GM18517 (cell line): ENCODE data around the gene GALNT14.
"Not testable (repeated sequence)": the region's sequence is repeated elsewhere in the genome, so short reads cannot be mapped to it uniquely, and the experiment has no call there.

Experiments used
- ATAC-seq: cut with Tn5 transposase; IDR thresholded peaks from one replicate; pipeline ENCODE4 v1.9.1; 2021; ENCODE audit warnings: mild to moderate bottlenecking, moderate library complexity; ENCODE audit not compliant: unreplicated experiment

GALNT14 gene, protein sequence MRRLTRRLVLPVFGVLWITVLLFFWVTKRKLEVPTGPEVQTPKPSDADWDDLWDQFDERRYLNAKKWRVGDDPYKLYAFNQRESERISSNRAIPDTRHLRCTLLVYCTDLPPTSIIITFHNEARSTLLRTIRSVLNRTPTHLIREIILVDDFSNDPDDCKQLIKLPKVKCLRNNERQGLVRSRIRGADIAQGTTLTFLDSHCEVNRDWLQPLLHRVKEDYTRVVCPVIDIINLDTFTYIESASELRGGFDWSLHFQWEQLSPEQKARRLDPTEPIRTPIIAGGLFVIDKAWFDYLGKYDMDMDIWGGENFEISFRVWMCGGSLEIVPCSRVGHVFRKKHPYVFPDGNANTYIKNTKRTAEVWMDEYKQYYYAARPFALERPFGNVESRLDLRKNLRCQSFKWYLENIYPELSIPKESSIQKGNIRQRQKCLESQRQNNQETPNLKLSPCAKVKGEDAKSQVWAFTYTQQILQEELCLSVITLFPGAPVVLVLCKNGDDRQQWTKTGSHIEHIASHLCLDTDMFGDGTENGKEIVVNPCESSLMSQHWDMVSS

DNA sequence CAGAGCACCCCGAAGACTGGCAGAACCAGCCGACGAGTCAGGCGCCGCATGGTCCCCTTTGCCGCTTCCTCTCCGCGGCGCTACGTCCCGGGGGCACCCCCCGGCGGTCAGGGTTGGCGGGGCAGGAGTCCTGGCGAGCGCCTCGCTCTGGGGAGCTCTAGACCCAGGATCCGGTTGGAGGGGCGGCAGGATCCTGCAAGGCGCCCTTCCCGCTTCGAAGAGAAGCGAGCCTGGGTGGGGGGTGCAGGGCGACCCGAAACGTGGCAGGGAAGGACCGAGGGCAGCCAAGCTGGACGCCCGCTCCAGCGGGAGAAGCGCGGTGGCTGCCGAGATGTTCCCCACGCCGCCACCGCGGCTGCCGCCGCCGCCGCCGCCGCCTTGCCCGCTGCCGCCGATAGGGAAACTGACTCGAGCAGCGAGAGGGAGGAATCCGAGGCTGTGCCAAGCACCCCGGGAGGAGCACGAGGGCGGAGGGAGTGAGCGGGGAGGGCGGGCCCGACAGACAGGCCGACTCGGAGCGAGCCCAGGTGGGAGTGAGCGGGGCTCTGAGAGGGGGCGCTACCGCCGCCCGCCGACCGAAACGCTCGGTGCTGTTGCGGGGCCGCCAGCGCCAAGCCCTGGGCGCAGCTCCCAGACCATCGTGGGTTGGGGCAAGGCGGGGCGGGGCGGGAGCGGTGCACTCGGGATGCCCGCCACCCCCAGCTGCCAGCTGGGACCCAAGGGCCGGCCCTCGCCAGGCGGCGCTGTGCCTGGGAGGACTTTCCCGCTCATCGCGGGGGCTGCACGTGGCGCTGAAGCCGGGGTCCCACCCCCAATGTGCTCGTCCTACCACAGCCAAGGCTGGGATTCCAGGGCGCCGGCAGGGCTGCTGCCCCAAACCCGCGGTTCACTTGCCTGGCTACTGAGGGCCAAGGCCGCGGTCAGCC, at the start of gene GALNT14:
Gene GALNT14, minus strand, starts transcription at position 404 of the 926 bp plus-strand sequence. Its CDS starts 354 bp downstream, at position 50.
- no peak for ATAC-seq

DNA sequence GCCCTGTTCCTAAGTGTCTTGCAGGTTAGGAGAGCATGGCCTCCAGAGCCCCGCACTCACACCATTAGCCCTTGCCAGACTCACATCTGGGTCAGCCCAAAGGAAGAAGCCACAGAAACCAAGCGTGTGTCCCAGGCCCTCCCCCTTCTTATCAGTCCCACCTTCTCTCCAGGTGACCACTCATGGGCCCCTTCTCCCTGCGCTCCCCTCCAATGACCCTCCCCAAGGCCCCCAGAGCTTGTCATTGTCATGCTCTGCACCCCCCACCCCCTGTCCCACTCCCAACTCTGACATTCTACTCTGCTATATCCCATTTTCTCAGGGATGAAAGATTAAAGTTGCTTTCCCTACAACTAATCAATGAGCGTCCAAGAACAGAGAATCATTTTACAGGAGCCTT, 48.9 kb upstream of the GALNT14 start:
- ATAC-seq = no peak

DNA sequence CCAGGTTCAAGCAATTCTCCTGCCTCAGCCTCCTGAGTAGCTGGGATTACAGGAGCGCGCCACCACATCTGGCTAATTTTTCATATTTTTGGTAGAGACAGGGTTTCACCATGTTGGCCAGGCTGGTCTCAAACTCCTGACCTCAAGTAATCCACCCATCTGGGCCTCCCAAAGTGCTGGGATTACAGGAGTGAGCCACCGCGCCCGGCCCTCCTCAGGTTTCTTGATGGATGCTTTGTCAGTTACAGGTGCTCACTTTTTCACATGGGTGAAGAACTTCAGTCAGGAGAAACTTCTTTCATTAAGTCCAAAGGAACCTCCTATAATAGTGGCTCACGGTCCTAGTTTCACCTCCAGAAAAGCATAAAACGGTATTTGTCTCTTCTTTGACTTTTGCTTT, 45.7 kb upstream of the GALNT14 start:
- ATAC-seq = not testable (repeated sequence)

DNA sequence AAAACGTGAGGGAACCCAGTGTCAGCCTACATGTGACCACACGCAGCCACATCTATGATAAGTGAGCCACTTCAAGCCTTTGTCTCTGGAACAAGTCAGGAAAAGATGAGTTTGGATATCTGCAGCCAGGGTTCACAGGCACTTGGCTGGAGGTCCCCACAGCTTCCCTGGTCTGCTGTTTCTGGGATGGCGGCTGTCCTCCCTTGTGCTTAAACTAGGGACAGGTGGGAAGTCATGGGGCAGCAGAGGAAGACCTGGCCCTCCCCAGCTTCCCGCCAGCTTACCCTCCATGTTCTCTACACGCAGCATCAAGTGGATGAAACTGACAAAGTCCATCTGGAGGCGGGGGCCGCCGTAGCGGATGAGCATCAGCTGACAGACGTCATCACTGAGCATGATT, 38.5 kb upstream of the GALNT14 start:
- ATAC-seq = no peak

DNA sequence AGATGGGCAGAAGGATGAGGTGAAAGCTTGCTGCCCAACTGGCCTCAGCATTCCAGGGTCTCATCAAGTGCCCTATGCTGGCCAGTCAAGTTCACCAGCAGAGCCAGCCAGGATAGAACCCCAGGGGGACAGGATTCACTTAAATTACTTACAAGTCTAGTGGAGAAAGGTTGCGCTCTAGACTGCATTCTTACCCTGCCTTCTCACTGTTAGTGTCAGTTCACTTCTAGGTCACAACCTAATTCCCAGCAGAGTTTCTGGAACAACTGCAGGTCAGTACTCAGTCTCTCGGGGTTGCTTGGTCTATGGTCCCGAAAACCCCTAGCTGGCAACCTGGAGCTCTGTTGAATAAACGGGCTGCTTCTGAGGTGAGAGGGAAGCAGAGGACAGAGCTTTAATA, 32.9 kb upstream of the GALNT14 start:
- ATAC-seq = no peak

DNA sequence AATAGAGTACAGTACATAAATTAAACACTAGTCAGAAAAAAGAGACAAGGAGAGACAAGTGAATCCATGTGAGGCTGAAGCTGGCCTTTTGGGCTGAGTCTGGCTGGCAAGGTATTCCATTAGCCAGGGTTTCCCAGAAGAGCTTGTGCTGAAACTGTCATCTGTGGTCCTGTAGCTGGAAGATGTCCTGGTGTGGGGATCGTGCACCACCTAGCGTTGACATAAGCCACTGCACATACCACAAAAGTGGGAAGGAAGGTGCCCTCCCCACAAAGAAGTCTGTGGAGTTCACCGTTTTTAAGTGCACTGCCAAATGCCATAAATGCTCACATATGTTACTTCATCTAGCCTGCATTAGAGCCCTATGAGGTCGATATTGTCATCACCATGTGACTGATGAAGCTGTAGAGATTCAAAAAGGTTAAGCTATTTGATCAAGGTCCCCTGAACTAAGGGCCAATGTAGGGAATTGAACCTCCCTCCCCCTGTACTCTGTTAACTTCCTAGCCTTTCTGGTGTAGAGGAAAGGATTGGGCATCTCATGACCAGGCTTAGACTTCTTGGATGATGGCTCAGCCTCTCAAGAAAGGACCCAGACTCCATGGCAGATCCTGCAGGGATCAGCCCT, 31.9 kb upstream of the GALNT14 start:
- ATAC-seq = no peak

DNA sequence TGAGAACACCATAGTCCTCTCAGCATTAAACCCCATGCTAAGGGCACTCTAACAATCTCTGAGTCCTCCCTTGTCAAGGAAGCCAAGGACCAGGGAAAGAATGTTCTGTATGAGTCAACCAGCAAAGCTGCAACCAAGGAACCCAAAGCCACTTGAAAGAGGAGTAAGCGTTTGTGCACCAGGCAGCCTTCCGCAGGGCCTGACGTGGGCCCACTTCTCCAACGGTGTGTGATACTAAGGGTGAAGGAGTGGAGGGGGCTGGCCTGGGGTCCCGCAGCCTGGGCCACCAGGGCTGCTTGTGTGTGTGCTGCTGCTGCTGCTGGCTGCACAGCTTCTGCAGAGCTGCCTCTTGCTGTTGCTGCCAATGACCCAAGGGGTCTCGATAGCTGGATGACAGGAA, 30.1 kb upstream of the GALNT14 start:
- ATAC-seq = no peak

DNA sequence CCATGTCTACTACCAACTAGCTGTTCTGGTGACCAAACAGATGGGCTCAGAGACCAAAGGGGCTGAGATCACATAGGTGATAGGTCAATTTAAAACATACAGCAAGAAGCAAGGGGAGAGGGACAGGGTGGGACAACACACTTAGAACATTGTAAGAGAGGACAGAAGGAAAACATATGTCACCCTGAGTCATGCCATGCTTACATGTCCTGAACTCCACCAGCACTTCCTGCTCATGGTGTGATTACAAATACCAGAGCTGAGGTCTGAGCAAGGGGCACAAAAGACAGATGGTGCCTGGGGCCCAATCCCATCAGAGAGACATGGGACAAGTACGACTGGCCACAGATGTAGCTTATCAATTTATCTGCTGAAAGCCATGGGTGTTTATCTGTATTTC, 28.7 kb upstream of the GALNT14 start:
- ATAC-seq = no peak

DNA sequence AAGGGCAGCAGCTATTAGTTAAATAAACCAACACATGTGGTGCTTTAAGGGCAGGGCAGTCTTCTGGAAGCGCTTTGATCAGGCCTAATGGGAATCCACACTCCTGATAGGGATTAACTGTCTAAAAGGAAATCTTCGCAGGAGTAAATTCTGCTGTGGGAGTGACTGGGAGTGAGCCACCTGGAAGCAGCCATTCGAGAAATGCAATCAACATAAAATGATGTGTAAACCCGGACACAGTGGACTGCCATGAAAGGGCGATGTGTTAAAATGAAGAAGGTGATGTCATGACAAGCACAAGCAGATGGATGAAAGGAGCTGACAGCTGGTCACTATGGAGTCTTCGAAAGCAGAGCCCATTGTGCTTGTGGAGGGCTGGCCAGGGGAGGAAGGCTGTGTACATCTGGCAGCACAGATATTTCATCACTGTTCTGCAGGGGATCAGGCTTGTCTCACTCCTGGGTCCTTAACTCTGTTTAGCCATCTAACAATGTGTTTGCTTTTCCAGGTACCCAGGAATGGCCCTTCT, 24.8 kb upstream of the GALNT14 start:
- ATAC-seq = no peak

DNA sequence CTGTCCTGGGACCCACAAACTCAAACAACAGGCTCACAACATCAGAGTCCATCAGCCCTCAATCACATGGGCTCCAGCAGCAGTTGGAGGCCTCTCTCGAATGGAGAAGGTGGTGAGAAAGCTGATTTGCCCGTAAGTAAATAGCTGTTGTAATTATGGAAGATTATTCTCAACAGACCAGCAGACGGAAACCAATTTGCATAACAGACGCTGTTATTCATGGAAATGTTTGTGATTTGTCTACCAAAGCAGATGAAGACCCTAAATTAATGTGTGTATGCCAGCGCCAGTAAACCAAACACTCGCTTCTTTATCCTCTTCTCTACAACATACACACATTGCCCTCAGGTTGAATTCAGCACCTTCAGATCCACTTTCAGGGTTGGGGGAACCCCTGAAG, 23.4 kb upstream of the GALNT14 start:
- no peak for ATAC-seq

DNA sequence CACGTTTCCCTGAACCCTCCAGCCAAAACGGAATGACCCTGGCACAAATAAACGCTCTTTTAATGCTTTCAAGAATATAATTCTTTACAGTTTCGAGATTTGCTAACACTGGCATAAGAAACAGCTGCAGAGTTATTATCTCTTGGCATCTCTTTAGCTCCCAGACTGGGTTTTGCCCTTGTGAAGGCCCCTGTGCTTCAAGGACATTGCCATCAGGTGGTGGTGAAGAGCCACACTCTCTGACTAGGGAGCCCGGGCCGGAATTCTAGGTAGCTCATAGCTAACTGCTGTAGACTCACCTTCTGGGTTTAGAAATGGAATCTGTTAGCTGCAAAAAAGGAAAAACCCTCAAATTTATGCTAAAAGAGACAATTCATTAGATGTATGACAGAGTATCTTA, 13.3 kb upstream of the GALNT14 start:
- ATAC-seq = no peak

DNA sequence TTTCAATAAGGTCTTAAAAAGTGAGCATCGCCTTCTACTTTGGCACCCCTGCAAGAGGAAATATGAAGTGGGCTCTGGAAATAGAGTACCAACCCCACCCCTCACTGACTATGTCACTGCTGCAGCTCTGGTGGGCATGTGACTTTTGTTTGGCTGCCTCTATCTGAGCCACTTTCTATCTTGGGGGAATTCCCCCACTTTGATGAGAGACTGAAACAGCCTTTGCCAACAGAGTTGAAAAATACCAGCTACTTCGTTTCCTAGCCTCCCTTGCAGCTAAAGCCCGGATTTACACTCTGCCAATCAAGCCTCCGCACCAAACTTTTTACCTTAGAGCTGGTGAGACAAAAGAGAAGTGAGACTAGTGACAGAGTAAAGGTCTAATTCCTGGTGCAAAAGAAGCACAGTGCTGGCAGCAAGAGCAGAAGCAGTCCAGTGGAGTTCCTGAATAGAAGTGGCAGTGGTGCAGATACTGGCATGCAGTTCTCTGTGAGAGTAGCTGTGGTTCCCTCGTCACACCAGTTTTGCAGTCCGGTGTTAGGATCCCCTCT, 12.0 kb upstream of the GALNT14 start:
- ATAC-seq = no peak

DNA sequence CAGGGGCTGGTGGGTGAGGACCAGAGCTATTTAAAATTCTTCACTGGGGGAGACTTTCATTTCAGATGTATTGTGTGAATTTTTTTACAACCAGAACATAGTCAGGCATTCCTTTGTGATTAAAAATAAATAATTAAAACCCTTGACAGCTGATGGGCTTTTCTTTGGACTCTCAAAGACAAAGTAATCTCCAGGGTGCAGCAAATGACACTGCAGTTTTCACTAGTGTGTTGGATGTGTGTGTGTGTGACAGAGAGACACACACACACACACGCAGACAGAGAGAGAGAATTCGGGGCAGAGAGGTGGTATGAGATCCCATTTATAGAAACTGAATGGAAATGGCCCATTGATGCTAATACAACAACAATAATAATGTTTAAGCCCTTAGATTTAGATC, 10.3 kb upstream of the GALNT14 start:
- no peak for ATAC-seq

DNA sequence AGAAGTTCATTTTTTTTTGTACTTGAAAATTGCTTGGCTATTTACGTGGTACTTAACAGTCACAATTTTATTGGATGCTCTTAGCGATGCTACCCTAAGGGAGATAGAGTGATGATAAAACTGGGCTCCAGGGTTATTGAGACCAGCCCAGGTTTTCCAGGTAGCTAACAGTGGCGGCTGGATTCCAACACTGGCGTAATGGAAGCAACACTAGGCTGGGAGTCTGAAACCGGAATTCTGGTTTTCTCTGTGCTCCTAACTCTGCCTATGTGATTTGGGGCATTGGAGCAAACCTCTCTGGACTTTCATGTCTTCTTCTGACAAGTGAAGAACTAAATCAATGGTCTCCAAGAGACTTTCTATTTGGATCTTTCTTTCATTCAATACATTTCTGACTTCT, 9.4 kb upstream of the GALNT14 start:
- no peak for ATAC-seq

DNA sequence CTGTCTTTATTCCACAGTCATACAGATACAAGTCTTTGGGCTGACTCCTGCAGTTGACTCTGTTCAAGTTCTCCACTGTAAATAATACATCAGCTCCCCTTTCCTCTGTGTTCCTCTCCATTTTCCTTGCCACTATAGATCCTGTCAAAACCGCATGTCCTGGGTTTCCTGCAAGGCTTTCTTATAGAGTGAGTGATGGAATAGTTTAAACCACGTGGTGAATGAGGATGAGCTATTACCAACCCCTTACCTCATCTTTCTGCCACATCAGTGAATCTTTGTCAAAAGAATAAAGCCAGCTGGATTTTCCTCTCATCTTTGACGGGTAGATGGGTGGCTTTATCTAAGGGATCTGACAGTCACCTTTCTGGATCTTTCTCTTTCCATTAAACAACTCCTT, 3.9 kb upstream of the GALNT14 start:
- no peak for ATAC-seq

DNA sequence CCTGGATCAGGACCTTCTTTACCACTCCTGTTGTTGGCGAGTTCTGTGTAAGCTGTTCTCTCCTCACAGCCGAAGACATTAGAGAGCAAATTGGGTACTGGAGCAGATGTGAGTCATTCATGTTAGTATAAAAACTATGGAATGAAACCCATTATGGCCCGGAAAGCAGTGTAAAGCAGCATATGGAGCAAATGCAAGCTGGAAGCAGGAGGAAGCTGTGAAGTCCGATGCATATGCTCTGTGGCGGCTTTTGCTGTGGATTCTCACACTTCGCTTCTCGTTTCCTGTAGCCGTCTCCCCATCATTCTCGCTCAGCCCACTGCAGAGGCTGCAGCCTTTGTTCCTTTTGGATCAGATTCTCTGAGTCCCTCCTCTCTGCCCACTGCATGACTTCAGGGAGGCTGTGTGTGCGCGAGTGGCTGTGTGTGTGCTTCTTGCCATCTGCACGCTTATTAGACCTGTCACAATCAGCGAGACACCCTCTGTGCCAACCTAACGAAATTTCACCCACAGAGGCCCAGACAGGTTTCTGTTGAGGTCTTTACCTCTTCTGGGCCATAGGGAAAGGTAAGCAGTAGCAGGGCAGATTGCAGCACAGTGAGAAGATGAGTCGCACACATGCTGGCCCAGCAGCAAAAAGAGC, 3.3 kb upstream of the GALNT14 start:
- ATAC-seq = no peak

DNA sequence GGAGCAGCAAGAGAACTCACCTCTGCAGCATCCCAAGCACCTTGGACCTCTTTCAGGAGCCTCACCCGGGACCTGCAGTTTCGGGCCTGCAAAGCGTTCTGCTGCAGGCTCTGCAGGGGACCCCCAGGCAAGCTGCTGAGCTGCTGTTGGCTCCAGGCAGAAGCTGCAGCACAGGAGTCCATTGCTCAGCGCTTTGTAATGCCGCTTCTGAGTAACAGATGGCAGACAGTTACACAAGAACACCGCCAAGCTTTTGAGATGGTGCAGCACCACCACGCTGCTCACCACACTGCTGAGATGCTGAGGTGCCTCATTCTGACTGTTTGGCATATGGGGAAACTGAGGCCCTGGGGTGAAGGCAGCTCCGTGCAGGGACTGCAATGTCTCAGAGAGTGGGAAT, 1.9 kb upstream of the GALNT14 start:
- no peak for ATAC-seq

DNA sequence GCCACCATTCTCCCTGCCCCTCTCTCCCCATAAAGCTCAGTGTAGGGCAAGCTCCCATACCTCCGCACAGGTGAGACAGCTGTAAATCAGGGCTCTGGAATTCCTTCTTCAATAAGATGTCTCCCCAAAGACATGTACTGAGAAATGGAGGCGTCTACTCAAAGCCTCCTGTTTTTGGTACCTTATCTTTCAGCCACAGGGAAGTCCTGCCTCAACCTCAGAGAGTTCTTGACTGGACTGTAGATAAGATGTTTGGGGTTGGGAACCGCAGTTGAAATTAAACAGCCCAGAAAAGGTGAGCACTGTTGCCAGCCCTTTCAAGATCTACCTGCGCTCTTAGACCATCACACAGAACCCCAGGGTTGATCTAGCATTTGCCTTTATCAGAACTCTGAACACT, 1.4 kb upstream of the GALNT14 start:
- no peak for ATAC-seq

DNA sequence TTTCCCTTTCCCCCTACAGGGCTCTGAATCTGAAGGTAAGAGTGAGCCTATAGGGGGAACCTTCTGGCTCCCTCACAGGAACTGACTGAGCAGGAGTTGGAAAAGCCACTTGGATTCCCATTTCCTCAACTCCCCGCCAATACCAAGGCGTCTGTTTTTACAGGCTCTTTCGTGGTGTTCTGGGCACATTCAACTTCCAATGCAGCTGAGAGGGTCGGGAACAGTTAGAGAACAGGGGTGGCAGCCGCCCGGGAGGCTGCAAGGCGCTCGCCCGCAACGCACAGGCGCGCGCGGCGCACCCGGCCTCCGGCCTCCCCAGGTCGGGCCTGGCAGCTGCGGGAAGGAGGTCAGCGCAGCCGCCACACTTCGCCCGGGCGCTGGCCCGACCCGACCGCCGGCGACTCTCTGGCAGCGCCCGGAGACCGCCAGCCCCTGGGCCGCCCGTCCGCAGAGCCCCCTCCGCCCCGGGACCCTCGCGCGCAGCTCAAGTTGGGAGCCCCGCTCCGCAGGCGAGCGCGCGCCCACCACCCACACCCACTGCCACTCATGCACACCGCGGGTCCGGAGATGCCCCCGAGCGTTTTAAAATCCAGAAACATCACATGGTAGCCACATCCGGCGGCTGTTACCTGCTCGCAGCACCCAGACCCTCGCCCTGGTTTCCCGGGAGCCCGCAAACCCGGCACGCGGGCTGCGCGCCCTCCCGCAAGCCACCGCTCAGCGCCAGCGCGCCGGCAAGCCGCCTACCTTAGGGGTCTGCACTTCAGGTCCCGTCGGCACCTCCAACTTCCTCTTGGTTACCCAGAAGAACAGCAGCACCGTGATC, 816 bp downstream of the GALNT14 start:
- no peak for ATAC-seq
